HepG2 (cell line): ENCODE results near the gene FXYD4. TPM values are rescaled to one million over a fixed set of nuclear protein-coding genes. Genes with fewer than 3 reads are reported as not detected.
A peak's percentile ranks its signal among the peaks of the same experiment; 100 is the strongest.

ENCODE experiments used
- BATF2 ChIP-seq: sonication (generic); formaldehyde crosslinking; IDR thresholded peaks from 2 replicates; pipeline ENCODE4 v1.8.0; 2022; ENCODE audit warnings: mild to moderate bottlenecking, missing genetic modification reagents, moderate library complexity
- FOXK1 ChIP-seq: sonication (generic); formaldehyde crosslinking; IDR thresholded peaks from 2 replicates; pipeline ENCODE4 v1.4.0; 2020; ENCODE audit warnings: low read depth, missing genetic modification reagents, borderline replicate concordance
- GTF3A ChIP-seq: sonication (generic); formaldehyde crosslinking; conservative IDR thresholded peaks from 2 replicates; pipeline ENCODE4 v1.4.0; 2020; ENCODE audit warnings: mild to moderate bottlenecking, missing genetic modification reagents
- IKZF1 ChIP-seq: fragments of 450-650 bp; IDR thresholded peaks from 2 replicates; pipeline ENCODE4 v1.7.1; 2016
- TBP ChIP-seq: sonication (generic); formaldehyde crosslinking; IDR thresholded peaks from 2 replicates; pipeline ENCODE4 v1.5.0; 2020; ENCODE audit warnings: missing genetic modification reagents
- ZBTB10 ChIP-seq: sonication (generic); formaldehyde crosslinking; IDR thresholded peaks from 2 replicates; pipeline ENCODE4 v1.4.0; 2020; ENCODE audit warnings: missing genetic modification reagents, borderline replicate concordance
- ZBTB21 ChIP-seq: sonication (generic); formaldehyde crosslinking; IDR thresholded peaks from 2 replicates; pipeline ENCODE4 v1.4.0; 2020; ENCODE audit warnings: missing genetic modification reagents
- ZFP36L2 ChIP-seq: sonication (generic); formaldehyde crosslinking; IDR thresholded peaks from 2 replicates; pipeline ENCODE4 v1.4.0; 2020; ENCODE audit warnings: missing genetic modification reagents
- ZNF710 ChIP-seq: sonication (generic); formaldehyde crosslinking; IDR thresholded peaks from 2 replicates; pipeline ENCODE4 v1.5.0; 2020; ENCODE audit warnings: mild to moderate bottlenecking, missing genetic modification reagents, borderline replicate concordance
- ZNF780A ChIP-seq: sonication (generic); formaldehyde crosslinking; IDR thresholded peaks from 2 replicates; pipeline ENCODE4 v1.8.0; 2022; ENCODE audit warnings: mild to moderate bottlenecking, missing genetic modification reagents, moderate library complexity
- polyA plus RNA-seq, 8 experiments: library from polyadenylated mRNA; depleted of rRNA in 3 of 8; stranded (reverse) in 7 of 8; unstranded in 1 of 8; fragments of >200 nt; fragmentation: Illumina TruSeq in 4 of 8; extraction: Trizol in 4 of 8; gene quantifications; 2 replicates each; pipeline versions ENCODE4 v1.2.1 to v1.2.3, GENCODE V29; 2011 to 2016; ENCODE audit warnings: low read depth in 4 of 8, missing spikeins in 1 of 8, mixed read lengths in 1 of 8; ENCODE audit not compliant: insufficient read depth in 1 of 8
- total RNA-seq, 5 experiments: library from RNA; depleted of rRNA; stranded (reverse); fragments of >200 nt; fragmentation: Illumina TruSeq; extraction: Trizol; gene quantifications; 2 replicates each; pipeline ENCODE4 v1.2.3, GENCODE V29; 2016; ENCODE audit warnings: low read depth in 1 of 5
- TF ChIP-seq, protein P1 (sequence below), 2 experiments: fragments of 450-650 bp in 1 of 2; sonication (generic) in 1 of 2; formaldehyde crosslinking in 1 of 2; IDR thresholded peaks; 2 replicates each; pipeline versions ENCODE4 v1.6.1 to v1.8.0; 2016 to 2022; ENCODE audit warnings: antibody characterized with exemption in 1 of 2, mild to moderate bottlenecking in 1 of 2, missing genetic modification reagents in 1 of 2
- TF ChIP-seq, protein P2 (sequence below): IDR thresholded peaks from 2 replicates; pipeline ENCODE4 v1.6.1; 2016; ENCODE audit warnings: low read depth, control low read depth

The FXYD4 gene
- total and polyA plus RNA-seq, 2 of the 13 experiments (the other 11 are each of a cell fraction or from before 2014, with no cell fraction given) = not detected

DNA sequence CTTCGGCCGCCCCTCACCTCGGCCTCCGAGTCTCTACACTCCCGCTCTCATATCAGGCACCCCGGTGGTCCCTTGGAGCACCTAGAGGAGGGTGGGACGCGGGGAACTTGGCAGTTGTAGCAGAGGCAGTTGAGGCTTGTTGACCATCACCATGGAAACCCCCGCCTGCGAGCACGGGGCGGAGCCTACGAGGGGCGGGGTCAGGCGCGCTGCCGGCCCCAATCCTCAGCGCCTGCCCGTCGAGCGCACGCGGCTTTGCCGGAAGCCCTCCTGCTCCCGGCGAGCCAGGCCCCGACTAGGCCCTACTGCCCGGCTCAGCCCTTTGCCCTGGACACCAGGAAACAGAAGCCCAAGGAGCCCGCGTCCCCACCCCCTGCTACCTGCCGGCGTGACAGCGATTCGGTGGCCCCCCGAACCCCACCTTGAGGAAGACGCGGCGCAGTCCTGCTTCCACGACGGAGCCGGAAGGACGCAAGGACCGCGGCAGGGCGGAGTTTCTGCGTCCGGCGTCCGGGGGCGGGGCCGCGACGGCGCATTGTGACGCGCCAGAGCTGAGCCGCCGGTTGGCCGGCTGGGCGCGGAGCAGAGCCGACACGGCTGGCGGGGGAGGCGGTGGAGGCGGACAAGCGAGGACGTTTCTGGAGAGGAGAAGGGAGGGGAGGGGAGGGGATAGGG is 37.4 kb downstream of the FXYD4 start, which contains the start of gene HNRNPF (continued):
- TF ChIP-seq, protein P1, sequence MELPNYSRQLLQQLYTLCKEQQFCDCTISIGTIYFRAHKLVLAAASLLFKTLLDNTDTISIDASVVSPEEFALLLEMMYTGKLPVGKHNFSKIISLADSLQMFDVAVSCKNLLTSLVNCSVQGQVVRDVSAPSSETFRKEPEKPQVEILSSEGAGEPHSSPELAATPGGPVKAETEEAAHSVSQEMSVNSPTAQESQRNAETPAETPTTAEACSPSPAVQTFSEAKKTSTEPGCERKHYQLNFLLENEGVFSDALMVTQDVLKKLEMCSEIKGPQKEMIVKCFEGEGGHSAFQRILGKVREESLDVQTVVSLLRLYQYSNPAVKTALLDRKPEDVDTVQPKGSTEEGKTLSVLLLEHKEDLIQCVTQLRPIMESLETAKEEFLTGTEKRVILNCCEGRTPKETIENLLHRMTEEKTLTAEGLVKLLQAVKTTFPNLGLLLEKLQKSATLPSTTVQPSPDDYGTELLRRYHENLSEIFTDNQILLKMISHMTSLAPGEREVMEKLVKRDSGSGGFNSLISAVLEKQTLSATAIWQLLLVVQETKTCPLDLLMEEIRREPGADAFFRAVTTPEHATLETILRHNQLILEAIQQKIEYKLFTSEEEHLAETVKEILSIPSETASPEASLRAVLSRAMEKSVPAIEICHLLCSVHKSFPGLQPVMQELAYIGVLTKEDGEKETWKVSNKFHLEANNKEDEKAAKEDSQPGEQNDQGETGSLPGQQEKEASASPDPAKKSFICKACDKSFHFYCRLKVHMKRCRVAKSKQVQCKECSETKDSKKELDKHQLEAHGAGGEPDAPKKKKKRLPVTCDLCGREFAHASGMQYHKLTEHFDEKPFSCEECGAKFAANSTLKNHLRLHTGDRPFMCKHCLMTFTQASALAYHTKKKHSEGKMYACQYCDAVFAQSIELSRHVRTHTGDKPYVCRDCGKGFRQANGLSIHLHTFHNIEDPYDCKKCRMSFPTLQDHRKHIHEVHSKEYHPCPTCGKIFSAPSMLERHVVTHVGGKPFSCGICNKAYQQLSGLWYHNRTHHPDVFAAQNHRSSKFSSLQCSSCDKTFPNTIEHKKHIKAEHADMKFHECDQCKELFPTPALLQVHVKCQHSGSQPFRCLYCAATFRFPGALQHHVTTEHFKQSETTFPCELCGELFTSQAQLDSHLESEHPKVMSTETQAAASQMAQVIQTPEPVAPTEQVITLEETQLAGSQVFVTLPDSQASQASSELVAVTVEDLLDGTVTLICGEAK (IDR thresholded peaks at IDR 0.05) = no peak
- TF ChIP-seq, protein P1 (CRISPR knock-in tag; IDR thresholded peaks at IDR 0.05) = peak; percentile 85
- TF ChIP-seq ZBTB10 (0 out of 2 replicates have a peak, but pooled peaks have one; percentile 66), TBP (CRISPR knock-in tag) (0 out of 2 replicates have a peak, but pooled peaks have one; percentile 80), ZBTB21 (CRISPR knock-in tag) (peak; percentile 74), FOXK1 (CRISPR knock-in tag) (0 out of 2 replicates have a peak, but pooled peaks have one; percentile 17), ZFP36L2 (CRISPR knock-in tag) (no peak), GTF3A (no peak), BATF2 (CRISPR knock-in tag) (peak; percentile 77), IKZF1 (no peak), ZNF710 (CRISPR knock-in tag) (no peak), ZNF780A (CRISPR knock-in tag) (no peak)
- TF ChIP-seq, protein P2, sequence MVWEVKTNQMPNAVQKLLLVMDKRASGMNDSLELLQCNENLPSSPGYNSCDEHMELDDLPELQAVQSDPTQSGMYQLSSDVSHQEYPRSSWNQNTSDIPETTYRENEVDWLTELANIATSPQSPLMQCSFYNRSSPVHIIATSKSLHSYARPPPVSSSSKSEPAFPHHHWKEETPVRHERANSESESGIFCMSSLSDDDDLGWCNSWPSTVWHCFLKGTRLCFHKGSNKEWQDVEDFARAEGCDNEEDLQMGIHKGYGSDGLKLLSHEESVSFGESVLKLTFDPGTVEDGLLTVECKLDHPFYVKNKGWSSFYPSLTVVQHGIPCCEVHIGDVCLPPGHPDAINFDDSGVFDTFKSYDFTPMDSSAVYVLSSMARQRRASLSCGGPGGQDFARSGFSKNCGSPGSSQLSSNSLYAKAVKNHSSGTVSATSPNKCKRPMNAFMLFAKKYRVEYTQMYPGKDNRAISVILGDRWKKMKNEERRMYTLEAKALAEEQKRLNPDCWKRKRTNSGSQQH (CRISPR knock-in tag) = peak; percentile 75; the same call in 1 of the 2 replicates
